ENCODE results near the gene ZNF467.

Gene ZNF467

DNA sequence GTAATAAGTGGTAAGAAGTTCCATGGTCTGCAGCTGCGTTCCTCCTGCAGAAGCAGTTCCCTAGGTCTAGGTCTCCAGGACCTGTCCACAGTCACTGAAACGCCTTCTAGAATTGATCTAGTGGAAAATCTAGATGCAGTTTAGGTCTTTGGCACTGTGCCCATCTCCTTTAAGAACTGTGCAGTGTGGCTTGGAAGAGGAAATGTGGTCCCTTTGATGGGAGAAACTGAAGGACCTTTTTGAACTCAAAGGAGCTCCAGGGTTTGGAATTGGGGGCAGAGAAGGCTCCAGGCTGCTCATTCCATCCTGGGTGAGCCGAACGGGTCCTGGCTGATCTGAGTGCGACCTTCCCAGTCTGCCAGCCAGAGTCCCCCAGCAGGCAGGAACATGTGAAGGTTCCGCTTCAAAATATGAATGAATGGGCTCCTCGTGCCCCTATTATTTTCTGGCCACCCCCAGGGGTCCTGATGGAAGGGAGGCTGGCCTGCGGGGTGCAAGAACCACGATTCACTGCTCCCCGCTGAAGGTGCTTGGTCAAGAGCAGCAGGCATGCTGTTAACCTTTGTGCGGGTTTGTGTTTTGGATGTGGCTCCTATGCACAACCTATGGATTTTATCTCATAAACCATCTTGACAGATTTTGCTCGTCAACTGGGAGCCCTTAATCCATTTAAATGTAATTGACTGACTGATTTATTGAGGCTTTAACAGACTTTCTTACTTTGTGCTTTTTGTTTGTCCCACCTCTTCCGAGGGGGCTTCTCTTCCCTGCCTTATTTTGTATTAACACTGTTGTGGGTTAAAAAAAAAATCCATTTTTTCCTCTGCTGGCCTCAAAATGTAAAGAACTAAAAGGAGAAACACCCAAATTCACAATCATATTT is 36.7 kb downstream of the ZNF467 start:
- DNase-seq = no peak

GRCh38 chr7:149735779-149736477 is 37.5 kb downstream of the ZNF467 start:
- DNase-seq = no peak

DNA sequence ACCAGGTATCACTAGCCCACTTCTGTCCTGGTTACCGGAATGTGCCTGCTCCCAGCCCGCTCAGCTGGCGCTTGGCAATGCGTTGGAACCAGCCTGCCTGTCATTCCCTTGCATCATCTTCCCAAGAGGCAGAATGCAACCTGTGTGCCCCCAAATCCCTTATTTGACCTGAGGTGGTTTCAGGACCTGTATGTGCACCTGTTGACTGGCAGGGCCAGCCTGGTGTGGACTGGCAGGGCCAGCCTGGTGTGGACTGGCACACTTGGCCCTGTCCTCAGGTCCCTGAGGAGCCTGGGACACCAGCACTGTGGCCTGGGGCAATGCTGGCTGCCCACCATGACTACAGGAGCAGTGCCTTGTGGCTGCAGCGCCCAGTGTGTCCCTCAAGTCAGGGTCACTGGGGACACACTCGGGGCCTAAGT is 38.2 kb downstream of the ZNF467 start:
- DNase-seq = no peak

- DNase-seq = no peak
Observed at GRCh38 chr7:149734791-149735075, 38.7 kb downstream of the ZNF467 start.

GRCh38 chr7:149733924-149734790 is 39.2 kb downstream of the ZNF467 start:
- DNase-seq = no peak

GRCh38 chr7:149733131-149733923 is 40.1 kb downstream of the ZNF467 start:
- no peak for DNase-seq

- no peak for DNase-seq
Observed at GRCh38 chr7:149732611-149733010, 40.8 kb downstream of the ZNF467 start.

GRCh38 chr7:149732111-149732561 is 41.3 kb downstream of the ZNF467 start:
- no peak for DNase-seq

- DNase-seq = no peak
Observed at GRCh38 chr7:149731207-149731955, 42.0 kb downstream of the ZNF467 start.

DNA sequence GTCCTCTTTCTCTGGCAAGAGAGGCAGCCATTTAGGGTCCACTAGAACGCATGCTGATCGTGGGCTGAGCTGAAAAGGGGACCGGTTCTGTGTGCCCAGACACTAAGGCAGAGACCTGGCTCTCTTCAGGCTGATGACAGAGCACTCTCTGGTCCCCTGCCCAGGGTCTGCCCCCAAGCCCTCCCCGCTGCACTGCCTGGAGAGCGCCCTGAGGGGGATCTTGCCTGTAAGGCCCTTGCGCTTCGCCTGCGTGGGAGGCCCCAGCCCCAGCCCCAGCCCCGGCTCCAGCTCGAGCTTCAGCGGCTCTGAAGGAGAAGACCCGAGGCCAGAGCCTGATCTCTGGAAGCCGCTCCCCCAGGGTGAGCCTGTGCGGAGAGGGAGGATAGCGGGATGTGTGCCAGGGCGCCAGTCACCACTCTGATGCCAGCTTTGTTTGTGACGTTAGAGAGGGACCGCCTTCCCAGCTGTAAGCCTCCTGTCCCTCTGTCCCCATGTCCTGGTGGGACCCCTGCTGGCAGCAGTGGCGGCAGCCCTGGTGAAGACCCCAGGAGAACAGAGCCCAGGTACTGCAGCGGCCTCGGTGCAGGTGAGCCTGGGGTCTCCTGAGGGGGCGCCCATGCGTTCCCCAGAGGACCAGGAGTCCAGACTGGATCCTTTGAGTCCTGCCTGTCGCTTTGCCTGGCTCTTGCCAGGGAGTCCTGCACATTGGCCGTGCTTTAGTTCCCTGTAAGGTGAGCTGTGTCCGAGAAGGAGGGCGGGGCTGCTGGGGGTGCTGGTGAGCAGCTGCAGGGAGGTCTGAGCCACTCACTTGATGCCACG is 43.2 kb downstream of the ZNF467 start:
- no peak for DNase-seq

GRCh38 chr7:149729586-149729982 is 43.8 kb downstream of the ZNF467 start:
- no peak for DNase-seq

DNA sequence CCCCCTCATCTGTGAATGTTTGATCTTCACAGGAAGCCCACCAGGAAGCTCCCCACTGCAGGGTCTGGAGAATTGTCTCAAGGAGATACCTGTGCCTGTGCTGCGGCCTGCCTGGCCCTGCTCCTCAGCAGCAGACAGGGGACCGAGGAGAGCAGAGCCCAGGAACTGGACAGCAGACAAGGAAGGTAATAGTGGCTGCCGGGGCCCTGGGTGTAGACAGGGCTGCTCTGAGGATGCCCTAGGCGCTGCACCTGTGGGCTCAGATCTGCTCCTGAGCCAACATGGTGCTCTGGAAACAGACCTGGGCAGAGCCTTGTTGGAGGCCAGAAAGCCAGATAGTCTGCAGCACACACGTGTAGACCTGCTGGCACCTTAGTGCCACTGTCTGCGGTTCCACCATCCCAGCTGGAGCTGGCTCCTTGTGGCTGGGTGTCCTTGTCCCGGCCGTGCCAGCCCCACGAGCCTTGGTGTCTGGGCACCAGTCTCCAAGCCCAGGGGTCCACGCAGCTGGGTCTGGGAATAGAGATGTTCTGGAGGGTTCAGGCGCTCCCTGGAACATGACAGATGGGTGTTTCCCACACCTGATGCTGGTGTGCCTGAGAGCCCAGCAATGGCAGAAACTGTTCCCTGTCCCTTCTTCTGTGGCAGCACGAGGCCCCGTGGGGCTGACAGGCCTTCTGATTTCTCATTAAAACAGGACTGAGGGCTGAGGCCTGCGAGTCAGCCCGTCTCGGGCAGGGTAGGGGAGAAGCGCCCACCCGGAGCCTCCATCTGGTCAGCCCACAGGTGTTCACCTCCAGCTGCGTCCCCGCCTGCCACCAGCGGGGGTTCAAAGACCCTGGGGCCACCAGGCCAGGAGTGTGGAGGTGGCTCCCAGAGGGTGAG is 44.7 kb downstream of the ZNF467 start:
- no peak for DNase-seq

DNA sequence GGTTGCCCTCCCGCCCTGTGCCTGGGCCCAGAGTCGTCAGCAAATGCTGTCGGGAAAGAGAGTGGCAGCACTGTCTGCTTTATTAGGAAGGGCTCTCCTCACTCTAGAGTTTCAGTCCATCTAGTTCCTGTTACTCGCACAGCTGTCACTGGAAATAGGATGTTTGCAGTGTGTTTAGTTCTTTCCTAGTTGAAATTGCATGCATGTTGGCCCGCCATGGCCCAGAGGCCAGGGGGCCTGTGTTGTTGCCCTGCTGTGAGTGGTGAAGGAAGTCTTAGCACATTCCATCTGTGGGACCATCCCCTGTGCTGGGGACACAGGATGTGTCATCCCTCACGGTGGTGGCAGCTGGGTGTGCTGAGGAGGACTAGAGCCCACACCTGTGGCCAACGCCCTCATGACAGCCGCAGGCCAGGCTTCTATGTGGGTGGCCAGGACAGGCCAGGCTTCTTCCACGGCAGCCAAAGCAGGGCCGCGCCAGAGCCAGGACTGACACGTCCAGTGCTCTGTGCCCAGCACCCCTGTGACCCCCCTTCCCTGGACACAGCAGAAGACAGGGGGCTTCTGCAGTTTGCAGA is 45.4 kb downstream of the ZNF467 start:
- no peak for DNase-seq

DNA sequence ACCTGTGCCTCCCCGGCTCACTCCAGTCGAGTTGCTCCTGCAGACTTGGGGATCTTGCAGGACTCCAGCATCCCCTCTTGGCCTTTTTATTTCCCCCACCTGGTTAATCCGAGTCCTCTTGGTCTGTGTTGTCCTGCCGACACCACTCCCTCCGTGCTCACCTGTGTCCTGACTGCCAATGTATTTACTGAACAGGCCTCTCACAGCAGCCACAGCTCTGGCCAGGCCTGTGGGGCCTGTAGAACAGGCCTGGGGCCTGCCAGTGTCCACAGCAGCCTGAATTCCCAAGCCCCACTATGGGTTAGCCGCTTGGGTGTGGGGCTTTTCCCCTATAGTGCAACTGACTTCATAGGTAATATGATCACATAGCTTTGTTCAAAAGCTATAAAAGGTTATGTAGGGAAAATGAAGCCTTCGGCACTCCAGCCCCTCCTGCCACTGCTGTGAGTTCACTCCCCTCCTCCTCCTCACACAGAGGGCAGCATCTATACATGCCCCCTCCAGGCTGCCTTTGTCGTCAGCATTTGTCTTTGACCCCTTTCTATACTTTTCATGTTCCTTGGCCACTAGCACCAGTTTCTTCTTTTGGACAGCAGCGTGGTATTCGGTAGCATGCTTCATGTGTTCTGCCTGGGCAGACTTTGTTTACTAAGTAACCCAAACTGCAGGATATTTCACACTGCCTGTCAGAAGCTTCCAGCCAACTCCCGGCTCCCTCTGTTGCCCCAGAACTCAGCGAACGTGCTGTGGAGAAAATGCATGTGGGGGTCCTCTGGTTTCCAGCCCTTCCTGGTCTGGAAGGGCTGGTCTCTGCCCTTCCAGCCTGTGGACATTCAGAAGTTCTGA is 46.1 kb downstream of the ZNF467 start:
- DNase-seq = no peak

- no peak for DNase-seq
Observed at GRCh38 chr7:149725916-149726315, 47.5 kb downstream of the ZNF467 start.

- no peak for DNase-seq
Observed at GRCh38 chr7:149725426-149725821, 48.0 kb downstream of the ZNF467 start.

DNA sequence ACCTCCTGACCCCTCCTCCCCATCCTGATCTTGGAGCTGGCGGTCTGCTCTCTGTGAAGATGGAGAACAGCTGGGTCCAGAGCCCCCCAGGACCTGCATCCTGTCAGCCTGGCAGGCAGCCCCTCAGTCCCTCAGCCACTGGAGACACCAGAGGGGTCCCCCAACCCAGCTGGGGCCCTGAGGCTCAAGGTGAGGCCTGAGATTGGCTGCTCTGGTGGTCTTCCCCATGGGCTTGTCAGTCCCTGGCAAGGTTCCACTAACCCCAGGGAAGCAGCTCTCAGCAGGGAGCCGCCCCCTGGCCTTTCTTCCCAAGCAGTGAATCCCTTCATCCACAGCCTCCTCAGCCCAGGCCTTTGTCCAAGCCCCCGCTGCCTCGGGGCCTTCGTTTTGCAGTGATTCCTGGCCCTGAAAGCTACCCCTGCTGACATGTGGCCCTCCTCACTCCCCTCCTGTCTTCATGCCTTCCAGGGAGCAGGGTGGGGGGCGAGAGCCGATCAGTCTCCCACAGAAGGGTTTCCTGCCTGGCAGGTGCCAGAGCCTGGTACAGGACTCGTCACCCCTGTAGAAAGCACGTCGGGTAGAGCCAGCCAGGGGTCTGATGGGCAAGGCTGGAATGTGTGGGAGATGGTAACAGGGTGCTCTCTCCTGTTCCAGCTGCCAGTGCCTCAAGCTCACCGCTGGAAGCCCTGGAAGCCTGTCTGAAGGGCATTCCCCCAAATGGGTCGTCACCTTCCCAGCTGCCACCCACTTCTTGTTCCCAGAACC is 48.5 kb downstream of the ZNF467 start:
- no peak for DNase-seq

Measured in activated naive CD4-positive, alpha-beta T cell treated with Interleukin-2 at 50 U/mL for 16 hours (primary cell).